Hematopoietic multipotent progenitor cell (in vitro differentiated cells): ENCODE measurements around the gene RAB8B. TPM values are rescaled to one million over a fixed set of nuclear protein-coding genes. Genes with fewer than 3 reads are reported as not detected.
A peak's percentile ranks its signal among the peaks of the same experiment; 100 is the strongest.
"Not testable (repeated sequence)": the region's sequence is repeated elsewhere in the genome, so short reads cannot be mapped to it uniquely, and the experiment has no call there.

ENCODE experiments used
- DNase-seq, 3 donors: peaks; one replicate each; pipeline ENCODE4 v3.0.0-alpha.2; 2011 to 2015; ENCODE audit warnings: low read depth in 2 of 3, low spot score in 2 of 3
- total RNA-seq: library from RNA; depleted of rRNA; stranded (reverse); fragments of >200 nt; gene quantifications from one replicate; pipeline ENCODE4 v1.2.3, GENCODE V29; 2012

RAB8B gene
- total RNA-seq, 1 donor: 14.0 TPM

DNA sequence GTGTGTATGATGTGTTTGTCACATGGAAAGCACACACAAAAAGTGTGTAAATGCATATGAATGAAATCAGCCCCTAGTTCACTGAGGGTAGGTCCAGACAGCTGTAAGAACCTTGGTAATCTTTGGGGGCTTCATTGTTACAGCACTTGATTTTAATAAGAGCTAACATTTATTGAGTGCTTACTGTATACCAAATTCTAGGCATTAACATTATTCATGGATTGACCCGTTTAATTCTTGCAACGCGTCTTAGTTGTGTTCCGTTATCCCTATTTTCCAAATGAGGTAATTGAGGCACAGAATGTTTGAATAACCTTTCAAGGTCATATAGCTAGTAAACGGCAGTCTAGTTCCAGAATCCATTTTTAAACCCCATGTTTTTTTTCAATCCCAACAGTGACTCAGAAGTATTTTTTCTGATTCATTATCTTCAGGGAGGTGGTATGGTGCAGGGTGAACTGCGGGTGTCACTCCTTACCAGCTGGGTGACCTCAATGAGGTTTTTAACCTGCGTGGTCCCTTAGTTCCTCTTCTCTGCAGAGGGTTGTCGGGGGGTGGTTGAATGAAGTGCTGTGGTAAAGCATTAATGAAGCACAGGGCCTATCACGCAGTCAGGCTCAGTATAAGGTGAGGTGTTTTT, 14.2 kb downstream of the RAB8B start:
- peak in 2 of 3 donors; percentile 85 to 88 for DNase-seq

DNA sequence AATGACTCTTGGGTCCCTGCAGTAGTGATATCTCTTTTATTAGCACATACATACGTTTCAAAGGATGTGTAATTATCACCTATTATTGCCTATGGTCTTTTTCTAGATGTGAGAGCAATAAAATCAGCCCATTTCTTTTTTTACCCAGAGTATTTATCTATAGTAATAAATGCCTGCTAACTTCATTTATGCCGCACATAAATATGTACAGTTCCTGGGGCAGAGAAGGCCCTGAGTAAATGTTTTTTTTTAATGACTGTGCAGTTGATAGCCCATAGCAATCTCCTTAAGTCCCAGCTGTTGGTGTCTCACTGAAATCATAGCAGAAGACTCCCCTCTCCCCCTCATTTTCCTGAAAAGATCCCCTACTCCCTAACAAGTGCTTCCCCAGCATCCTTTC, 16.7 kb downstream of the RAB8B start:
- no peak for DNase-seq

DNA sequence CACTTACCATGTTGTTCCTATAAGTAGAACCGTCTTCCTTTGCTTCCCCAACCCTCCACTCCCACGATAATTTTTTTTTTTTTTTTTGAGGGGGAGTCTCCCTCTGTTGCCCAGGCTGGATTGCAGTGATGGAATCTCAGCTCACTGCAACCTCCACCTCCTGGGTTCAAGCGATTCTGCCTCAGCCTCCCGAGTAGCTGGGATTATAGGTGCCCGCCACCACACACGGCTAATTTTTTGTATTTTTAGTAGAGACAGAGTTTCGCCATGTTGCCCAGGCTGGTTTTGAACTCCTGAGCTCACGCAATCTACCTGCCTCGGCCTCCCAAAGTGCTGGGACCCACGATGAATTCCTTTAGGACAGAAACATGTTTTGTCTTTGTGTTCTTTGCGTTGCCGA, 19.4 kb downstream of the RAB8B start:
- DNase-seq: not testable (repeated sequence)

DNA sequence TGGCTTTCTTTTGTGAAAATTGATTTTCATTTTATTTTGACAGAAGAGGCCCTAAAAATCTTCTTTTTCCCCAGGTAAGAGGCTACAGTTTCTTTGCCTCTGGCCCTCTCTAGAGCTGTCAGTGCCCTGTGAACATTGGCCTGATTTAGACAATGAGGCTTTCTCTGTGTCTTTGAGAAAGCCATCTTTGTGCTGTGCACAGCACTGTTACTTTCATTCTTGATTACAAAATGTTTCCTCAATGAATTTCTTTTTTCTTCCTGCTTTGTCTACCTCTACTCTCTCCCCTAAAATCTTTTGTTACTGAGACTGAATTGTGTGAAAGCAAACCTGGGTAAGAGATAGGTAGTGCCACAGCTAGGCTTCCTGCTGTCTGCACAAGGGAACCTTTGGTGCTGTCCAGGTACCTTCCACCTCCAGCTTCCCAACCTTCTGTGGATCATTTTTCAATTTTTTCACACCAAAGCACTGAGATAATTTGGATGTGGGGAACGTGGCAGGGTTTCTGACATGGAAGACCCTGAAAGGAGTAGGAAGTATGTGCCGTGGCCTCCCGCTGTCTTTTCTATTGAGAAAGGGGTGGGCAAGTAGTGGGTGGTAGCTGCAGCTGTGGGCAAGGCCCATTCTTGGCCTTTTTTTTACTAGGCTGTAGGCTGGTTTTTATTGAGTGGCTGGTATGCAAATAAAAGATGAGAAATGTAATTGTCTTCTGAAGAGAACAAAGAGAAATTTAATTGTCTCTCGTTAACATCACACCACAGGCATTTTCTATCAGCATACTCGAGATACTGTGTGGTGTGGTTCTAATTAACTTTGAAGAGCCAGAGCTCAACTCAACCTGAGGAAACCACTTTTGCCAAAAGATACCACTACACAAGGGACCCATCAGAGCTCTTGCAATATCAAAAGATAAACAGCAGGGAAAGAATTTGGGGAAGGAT, 21.0 kb downstream of the RAB8B start:
- no peak for DNase-seq

DNA sequence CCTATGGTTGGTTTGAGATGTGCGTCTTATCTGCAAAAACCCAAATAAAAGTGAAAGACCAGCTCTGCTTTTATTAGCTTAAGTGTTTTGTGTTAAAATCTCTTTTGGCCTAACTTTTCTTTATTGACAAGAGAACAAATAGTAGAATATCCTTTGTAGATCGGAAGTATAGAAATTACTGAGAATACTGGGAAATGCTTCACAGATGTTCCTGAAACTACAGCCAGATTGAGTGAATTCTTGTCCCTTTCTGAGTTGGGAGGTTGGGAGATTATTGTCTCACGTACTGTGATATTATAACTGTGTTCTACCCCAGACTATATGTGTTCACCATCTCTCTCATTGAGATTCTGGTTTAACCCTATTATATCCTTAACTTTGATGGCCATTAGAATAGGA, 21.7 kb downstream of the RAB8B start:
- DNase-seq: no peak

DNA sequence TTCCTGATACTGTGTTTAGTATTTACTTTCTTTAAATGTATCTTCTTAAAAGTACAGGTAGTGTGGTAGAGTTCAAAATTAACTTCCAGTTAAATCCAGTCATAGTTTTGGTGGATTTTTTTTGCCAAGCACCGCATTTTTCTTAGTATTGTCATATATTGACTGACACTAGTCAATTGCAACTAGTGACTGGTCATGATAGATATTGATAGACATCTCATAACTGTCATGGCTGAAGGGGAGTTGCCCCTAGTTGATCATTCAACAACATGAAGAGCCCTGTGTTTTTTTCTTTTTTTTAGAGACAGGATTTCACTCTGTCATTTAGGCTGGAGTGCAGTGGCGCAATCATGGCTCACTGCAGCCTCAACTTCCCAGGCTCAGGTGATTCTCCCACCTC, 22.1 kb downstream of the RAB8B start:
- DNase-seq: no peak

DNA sequence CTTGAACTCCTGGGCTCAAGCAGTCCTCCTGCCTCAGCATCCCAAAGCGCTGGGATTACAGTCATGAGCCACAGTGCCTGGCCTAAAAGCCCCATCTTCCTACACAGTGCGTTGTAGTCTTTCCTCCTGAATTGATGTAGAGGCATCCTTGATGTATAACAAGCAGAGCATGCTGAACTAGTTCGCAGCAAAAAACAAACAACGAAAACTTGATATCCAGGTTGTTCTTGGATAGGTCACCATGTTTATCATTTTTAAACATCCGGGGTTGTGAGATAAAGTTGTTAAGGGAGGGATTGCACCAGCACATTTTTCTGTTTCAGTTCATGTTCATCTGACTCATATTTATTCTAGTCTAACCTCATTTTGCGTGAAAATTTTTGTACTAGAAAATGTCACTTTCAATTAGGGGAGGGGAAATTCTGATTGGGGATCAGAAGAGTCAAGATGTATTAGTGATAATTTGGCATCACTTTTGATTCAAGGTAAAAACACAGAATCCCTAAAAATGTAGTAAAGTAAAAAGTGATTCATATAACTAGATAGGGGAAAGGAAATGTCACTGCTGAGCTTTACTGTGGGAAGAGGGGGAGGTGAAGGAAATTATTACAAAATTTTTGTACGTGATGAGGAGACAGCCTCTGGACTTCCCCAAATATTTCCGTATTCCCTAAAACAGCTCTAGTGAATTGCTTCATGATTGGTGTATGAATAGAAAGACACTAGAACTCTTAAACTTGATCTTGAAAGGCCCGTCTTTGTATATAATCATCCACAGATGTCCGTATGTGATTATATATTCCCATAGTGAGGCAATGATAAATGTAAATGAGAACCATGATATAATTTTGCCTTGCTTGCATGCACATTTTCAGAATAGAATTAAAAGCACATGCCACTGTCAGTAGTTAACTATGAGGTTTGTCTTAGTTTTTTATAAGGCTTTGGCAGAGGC, 22.9 kb downstream of the RAB8B start:
- no peak for DNase-seq

DNA sequence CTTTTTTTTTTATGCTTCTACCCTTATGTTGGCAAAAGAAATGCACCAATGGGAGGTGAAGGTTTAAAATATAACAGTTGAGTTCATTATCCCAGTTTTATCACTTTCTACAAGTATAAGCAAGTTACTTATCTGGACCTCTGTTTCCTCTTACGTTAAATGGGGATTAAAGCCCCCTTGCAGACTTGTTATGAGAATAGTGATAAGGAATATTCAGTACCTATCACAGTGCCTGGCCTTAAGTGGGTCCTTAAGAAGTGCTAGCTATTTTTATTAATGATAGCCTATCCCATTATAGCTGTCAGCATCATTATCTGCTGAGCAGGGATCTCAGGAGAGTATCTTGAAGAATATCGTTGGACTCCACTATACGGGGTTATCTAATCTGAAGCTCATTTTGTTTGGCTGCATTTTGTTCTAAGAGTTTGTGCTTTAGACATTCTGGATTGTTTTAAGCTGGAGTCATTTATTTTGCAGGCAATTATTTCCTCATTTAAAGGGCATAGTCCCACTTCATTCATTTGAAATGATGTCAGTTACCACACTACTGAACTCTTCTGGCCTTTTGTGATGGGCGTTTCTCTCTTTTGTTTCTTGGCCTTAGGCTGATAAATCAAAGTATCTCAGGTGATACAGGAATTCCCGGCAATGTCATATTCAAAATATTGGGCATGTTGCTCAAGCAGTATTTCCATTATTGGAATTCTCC, 28.8 kb downstream of the RAB8B start:
- DNase-seq: no peak

DNA sequence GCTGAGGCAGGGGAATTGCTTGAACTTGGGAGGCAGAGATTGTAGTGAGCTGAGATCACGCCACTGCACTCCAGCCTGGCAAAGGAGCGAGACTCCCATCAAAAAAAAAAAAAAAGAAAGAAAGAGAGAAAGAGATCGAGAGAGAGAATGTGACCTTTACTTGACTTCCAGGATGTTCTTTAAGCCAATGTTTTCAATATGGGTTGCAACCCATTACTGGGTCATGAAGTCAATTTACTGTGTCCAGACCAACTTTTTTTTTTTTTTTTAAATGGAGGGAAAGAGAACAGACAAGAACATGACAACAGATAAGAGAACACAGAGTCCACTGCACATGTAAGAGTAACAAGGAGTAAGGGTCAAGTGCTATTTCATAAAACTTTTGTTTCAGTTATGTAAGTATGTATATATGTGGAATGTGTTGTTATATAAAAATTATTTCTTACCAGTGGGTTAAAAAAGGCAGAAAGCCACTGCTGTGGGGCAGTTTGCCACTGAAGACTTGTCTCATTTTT, 29.8 kb downstream of the RAB8B start:
- no peak for DNase-seq

DNA sequence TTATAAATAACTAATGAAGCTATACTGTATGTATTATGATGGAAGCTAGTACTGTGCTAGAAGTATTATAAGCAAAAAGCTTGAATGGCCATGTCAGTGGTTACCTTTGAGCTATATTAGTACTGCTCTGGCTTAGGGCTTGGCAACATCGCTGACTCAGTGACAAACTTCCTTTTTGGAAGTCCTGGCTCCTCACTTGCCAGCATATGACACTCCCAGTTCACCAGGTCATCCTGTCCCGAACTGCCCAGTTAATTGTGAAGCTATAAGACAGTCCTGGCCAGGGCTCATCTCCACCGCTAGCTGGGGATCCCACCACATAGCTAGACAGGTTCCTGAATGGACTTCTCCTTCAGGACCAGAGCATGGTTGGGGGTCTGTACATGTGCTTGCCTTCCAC, 31.9 kb downstream of the RAB8B start:
- DNase-seq: no peak

DNA sequence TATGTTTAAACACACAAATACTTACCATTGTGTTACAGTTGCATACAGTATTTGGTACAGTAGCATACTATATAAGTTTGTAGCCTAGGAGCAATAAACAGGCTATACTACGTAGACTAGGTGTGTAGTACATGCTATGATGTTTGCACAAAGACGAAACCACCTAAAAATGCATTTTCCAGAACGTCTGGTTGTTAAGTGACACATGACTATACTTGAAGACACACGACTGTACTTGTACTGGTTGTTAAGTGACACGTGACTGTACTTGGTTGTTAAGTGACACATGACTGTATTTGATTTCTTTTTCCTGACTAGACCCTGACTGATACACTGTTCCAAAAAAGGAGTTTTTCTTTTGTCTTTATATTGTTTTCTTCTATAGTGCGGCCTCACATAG, 34.1 kb downstream of the RAB8B start:
- no peak for DNase-seq

DNA sequence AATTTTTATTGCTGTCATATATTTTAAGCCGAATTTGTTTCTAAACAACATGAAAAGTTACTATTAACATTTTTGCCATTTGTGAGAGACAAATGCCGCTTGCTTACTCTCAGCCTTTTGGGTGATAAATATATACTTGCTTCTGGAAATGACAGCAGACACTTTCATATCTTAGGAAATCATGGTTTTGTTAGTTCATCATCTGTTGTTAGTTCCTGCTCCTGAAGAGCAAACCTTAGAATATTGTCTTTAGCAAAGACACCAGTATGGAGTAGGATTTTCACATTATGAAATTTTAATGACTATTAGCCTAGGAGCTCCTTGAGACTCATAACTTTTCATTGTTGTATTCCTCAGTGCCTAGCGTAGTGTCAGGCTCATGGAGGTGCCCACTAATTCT, 36.0 kb downstream of the RAB8B start:
- DNase-seq: no peak

DNA sequence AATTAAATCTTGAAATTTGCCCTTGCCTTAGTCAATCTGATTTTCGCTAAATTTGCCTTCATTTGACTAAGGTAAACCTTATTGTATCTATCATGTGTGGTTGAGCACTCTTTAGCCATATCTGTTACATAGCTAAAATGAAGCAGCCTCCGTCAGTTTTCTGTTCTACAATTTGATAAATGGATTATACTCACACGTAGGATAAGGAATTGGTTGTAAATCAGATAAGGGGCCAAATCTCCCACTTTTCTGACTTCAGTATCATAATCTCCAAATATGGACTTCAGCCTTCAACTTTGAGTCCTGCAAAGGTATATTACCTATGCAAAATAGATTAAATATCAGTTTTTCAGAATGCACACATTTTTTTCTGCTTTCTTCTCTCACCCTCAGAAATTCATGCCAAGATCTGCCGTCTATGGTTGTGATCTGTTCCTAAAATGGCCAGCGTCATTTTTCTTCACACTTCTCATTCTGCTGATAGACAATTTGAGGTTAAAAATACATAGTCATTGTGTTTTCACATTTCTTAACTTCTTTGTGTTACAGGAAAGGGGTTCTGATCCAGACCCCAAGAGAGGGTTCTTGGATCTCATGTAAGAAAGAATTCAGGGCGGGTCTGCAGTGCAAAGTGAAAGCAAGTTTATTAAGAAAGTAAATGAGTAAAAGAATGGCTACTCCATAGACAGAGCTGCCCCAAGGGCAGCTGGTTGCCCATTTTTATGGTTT, 36.9 kb downstream of the RAB8B start:
- peak in 1 of 3 donors; percentile 62 for DNase-seq

DNA sequence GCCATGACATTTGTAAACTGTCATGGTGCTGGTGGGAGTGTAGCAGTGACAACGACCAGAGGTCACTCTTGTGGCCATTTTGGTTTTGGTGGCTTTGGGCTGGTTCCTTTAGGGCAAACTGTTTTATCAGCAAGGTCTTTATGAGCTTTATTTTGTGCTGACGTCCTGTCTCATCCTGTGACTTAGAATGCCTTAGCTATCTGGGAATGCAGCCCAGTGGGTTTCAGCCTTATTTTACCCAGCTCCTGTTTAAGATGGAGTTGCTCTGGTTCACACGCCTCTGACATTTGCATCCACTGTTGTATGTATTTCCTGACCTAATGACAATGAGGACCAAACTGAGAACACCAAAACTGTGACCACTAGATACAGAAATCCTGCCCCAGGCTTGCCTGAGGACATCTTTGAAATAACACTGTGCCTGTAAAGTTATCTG, 37.6 kb downstream of the RAB8B start:
- DNase-seq: no peak

DNA sequence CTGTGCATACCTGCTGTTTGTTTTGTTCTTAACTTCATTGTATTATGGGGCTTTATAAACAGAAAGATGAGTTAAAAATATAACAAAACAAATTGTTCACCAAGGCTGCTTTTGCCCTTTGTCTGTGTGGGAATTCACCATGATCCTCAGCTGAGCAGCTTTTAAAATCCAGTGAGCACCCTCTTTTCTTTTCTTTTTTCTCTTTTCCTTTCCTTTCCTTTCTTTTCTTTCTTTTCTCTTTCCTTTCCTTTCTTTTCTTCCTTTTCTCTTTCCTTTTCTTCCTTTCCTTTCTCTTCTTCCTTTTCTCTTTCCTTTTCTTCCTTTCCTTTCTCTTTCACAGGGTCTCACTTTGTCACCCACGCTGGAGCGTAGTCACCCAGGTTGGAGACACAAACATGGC, 38.3 kb downstream of the RAB8B start:
- no peak for DNase-seq

DNA sequence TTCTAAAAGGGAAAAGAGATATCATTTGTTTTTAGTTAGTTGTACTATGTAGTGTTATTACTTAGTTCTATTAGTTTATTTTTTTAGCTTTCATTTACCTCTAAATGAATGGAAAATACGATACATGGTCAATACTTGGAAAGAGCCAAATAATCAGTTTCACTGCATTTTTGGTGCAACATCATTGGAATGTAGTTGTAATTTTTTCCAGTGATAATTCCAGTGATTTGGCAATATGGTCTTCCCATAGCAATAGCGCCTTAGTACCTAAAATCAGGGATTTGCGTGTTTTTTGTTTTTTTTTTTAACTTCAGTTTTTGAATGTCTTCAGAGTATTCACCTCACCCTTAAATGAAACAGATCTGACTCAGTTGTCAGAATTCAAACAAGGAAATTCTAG, 41.8 kb downstream of the RAB8B start:
- no peak for DNase-seq

DNA sequence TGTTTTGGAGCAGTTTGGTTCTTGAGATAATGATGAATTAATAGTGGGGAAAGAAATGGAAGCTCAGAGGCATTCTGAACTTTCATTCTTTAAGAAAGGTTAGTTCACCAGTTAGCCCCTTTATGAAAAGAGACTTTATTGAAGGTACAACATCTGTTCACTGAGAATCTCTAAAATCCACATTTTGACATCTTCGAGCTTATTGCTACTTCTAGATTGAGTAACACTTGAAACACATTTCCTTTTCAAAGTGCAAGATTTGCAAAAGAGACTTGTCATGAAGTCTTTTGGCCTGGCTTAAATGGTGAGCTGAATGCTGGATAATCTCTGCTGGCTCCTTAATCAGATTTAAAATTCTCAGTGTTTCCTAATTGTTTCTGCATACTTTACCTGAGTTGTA, 42.3 kb downstream of the RAB8B start:
- no peak for DNase-seq

DNA sequence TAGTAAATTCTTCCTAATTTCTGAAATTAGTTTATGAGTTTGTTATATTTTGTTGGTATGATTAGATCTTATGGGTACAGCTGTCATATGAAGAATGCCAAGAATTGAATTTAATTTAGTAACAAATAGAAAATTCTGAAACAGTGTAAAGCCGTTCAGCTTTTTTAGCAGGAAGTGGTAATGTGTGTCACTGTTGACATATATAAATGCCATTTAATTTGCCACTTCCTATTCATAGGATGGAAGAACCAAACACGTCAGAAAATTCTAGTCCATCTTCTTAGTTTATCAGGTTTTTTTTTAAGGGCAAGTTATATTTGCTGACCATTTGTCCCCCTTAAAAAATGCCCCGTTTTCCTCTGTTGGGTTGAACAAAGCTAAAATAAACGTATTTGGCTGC, 43.0 kb downstream of the RAB8B start:
- DNase-seq: peak in 1 of 3 donors; percentile 46

DNA sequence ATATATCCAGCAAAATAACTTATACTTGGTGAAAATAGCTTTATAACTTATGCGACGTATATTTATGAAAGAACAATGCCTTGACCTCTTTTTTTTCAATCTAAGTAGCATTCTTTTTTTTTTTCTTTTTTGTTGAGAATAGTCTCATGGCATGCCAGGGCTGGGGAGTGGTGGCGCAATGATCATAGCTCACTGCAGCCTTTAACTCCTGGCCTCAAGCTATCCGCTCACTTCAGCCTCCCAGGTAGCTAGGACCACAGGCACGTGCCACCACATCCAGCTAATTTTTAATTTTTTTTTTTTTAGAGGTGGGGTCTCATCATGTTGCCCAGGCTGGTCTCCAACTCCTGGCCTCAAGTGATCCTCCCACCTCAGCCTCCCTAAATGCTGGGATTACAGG, 43.5 kb downstream of the RAB8B start:
- DNase-seq: no peak
